ENCODE data around the gene ACSS2.
A peak's percentile ranks its signal among the peaks of the same experiment; 100 is the strongest.

GRCh38 chr20:34874094-34874654 is 2.2 kb upstream of the ACSS2 start:
- TF ChIP-seq CTCF (IDR thresholded peaks at IDR 0.05; ENCODE audit: insufficient read depth, low read length) = peak; percentile 97
- TF ChIP-seq POLR2AphosphoS5 (IDR thresholded peaks at IDR 0.05; ENCODE audit: low read depth) = no peak
- TF ChIP-seq REST (IDR thresholded peaks at IDR 0.05; ENCODE audit: insufficient replicate concordance, low read depth) = no peak
- TF ChIP-seq GABPA (IDR thresholded peaks at IDR 0.05; ENCODE audit: low read depth) = no peak
- TF ChIP-seq SPI1 (IDR thresholded peaks at IDR 0.05; ENCODE audit: borderline replicate concordance, low read depth) = no peak
